Bone marrow (tissue), 2 donors: Measurements from ENCODE around the gene TMEM100.

Experiments used
- DNase-seq, 2 donors: peaks; one replicate each; lab custom pipeline; 2025; lab: John Stamatoyannopoulos, UW

The TMEM100 gene

DNA sequence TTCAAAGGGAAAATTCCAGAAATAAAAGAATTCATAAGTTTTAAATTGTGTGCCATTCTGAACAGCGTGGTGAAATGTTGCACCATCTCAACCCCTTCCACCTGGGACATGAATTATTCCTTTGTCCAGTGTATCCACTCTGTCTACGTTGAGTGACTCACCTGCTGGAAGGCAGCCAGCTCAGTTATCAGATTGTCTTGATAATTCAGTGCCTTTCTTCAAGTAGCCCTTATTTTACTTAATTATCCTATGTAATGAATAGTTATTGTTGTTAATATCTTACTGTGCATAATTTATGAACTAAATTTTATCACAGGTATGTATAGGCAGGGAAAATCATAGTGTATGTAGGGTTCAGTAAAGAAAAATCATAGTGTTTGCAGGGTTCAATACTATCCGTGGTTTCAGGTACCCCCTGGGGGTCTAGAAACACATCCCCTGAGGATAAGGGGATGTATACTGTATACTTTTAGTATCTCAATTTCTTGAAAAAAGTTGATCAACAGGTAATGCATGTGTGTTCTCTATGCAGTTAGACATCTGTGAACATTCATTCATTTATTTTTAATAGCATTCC, 20.5 kb upstream of the TMEM100 start:
- DNase-seq: no peak

DNA sequence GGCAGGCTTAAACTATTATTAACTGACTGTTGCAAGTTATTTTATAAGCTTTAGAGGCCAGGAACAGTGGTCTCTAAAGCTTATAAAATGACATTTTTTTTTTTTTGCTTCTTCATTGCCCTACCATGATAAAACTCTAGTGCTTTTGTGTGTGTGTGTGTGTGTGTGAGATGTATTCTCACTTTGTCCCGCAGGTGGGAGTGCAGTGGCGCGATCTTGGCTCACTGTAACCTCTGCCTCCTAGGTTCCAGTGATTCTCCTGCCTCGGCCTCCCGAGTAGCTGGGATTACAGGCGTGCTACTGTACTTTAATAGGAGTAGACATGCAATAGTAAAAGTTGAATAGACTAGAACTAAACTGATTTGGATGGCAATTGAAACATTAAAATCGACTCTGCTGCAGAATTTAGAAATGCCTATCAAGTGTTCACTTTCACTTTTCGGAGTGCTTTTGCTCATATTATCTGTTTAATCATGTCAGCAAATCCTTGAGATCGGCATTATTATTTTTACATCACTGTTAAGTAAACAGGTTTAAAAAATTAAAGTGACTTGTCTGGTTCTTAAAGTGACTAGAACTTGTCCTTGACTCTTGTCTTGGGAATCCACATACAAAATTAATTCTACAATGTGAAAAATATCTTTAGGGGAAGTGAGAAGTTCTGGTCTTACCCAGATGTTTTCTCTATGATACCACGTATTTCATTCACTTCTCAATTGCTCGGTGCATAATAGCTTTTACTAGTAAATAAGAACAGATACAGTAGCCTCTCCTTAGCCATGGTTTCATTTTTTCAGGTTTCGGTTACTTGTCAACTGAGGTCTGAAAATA, 19.8 kb upstream of the TMEM100 start:
- no peak for DNase-seq

DNA sequence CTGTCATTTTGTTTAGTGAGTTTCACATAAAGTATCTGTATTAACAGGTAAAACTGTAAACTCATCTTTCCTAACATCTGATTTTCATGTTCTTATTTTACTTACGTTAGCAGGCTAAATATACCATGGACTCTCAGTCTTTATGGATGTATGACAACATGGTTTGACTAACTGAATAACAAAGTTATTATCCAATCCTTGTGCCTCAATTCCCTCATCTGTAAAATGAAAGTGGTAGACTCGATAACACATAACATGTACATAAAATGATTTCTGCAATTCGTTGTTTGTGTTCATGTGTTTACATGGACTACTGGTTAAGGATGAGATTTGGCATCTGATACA, 18.7 kb upstream of the TMEM100 start:
- DNase-seq: no peak

DNA sequence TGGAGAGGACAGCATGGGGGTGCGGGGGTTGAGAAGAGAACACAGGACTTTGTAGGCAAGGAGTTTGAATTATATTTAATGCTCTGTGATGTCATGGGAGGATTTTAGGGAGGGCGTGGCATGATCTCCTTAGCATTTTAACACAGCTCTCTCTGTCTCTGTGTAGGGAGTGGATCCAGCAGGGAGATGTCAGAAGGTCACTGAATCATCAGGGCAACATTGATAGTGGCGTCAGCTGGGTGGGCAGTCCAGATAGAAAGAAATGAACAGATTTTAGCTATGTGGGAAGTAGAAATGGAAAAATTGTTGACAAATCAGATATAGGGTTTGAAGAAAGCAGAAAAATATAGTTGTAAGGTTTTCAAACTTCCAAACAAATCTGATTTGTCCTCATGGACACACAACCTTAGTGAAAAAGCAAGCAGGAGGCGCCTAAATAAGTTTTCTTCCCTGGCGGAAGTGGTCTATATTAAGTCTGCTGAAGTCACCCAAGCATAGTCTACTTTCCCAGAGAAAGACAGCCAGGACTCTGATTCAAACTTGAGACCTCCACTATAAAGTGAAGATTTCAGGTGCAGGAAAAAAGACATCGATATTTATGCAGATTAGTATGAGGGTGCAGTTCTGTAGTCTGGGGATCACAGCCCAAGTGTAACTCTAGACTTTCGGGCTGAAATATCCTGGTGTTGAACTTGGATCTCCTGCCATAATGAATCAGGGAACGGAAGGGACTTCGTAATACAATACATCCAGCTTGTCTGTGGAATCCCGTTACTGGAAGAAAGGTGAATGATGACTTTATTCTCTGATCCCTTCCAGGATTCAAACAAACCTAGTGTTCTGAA, 18.1 kb upstream of the TMEM100 start:
- DNase-seq: no peak

DNA sequence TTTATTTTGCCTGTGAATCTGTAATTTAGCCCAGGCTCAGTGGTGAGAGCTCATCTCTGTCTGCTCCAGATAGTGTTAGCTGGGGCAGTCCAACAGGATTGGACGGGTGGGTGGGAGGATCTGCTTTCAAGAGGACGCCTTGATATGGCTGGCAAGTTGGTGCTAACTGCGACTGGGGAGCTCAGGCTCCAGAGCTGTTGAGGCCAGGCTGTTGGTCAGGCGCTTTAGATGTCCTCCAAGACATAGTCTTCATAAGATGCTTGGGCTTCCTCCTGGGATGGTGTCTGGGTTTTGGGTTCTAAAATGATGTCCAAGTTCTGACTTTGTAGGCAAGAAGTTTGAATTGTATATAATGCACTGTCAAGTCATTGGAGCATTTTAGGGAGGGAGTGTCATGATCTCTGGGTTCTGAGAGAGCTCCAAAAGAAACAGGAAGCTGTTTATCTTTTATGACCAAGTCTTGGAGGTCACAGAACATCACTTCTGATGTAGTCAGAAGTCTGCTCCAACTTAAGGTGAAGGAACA, 15.4 kb upstream of the TMEM100 start:
- DNase-seq: no peak

DNA sequence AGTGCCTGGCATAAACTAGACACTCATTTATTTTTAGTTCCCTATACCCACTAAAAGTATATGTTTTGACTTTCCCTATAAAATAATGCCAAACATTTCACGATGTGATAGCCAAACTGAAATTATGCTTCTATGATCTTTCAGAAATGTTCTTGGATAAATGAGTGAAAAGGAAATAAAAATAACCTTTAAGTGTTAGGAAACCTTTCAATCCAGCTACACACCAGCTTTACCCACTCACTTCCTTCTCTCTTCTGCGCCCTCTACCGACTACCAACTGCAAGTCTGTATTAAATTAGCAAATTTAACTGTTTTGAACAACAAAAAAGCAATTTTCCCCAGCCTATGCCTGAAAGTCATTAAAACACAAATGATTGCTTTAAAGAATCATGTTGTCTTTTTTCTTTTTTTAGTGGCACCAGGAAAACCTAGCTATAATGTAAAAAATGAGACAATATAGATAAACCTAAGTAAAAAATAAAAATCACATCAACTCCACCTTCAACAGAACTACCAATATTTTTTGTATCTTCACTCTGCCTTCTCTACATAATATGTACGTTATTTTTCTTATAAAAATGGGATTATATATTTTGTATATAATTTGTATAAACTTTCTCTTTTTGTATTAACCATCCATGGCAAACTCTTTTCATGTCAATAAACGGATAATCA, 13.2 kb upstream of the TMEM100 start:
- DNase-seq: peak in 1 of 2 donors; percentile 46

DNA sequence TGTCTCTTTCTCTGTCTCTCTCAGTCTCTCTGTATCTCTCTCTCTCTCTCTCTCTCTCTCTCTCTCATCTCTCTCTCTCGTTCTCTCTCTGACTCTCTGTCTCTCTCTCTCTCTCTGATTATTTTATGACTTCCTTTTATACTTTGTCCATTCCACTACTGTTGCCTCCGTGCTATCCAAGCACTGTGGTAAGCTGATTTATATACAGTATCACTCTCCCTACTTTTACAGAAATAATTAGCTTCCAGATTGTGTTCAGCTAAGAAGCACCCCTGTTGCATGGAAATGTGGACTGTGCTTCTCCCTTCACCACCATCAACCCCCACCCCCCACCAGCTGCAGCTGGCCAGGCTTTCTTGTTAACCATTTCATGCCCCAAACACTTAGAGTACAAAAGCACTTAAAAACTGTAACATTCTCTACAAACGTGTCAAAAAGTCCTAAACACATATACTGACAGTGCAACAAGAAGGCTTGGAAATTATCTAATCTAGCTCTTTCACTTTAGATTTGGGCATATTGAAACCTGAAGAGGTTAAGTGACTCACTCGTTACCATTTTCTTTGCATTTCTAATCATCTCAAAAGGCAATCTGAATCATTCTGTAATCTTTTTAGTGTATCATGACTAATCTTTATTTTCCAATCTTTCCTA, 11.6 kb upstream of the TMEM100 start:
- no peak for DNase-seq

DNA sequence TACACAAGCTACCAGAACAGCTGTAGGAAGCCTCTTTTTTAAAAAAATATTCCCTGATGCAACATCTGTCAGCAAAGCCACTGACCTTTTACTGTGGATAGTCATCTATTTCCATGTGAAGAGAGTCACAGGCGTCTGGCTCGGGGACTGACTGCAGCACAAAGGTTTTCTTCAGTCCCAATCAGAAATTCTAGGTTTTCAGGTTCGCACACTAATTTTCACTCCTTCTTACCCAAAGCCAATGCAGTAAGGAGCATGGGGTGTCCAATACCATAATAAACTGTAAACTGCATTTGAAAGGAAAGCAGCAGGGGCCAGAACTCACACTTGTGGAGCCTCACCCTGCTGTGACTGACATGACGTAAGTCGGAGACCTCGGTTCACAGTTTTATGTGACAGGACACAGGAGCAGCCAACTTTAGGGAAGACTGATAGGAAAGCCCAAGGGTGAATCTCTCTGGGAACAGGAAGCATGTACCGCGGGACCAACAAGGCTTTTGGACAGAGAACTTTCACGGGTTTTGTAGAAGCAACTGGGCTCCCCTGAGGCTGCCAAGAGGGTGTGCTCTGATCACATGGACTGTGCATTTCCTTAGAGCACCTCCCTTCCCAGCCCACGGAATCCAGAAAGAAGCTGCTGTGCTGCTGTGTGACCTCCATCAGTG, 9.1 kb upstream of the TMEM100 start:
- DNase-seq: no peak

DNA sequence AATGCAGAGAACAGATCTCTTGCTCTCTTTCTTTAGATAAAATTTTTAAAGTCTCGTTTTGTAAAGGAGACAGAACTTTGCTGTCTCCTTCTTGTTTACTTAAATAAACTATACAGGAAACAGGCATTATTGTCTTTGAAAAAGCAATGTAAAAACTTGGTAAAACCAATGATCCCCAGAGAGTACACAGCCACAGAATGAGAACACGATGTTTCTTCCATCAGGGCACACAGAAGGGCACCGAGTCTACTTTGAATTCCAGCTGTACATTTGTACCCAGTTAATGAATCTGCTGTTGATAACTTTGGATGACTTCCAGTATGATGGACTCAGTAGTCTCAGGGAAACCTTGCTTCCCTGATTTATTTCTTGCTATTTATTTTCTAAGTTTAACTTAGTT, 8.1 kb upstream of the TMEM100 start:
- DNase-seq: no peak

DNA sequence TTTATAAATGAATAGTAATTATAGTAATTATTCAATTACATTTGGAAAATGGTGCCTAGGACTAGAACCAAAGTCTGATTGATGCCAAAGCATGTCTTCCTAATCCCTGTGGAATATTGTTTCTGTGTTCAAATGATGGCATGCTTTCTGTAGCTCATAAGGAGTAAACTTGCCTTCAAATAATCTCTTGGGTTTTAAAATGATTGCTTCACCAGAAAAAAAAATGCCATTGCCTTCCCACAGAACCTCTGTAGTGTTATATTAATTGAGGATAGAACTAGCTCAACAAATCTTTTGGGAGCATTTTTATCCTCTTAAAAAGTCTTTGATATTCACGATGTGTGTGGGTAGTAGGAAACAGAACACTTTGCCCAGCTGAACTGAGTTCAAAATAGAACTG, 7.7 kb upstream of the TMEM100 start:
- no peak for DNase-seq

DNA sequence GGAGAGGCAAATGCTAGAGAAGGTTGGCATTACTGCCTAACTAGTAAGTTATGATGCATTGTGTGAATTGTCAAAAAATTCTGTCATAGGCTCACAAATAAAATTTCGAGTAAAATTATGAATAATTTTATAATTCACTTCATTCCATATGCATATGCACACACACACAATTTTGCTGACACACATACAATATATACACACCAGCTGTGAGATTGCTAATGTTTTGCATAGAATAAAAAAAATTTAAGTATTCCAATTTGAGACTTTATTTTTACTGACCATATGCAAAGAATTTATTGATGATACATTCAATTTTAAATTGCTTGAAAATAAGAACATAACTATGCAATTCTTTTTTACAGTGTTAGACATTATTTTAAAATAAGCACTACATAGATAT, 6.8 kb upstream of the TMEM100 start:
- DNase-seq: no peak

DNA sequence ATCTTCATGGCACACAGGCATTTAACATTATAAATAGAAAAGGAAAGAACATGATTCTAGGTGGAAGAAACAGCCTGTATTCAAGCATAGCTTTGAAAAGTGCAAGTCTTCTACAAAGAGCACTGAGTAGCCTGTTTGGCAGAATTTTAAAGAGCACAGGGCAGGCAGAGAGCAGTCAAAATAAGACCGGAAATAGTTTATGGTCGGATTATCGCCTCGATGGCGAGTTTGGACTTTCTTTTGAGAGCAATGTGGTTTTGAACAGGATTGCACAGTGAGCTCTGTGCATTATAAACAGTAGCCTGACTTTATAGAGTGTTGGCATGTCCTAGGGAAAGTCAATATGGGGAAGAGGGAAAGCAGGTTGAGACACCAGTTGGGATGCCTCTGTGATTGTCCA, 6.2 kb upstream of the TMEM100 start:
- DNase-seq: no peak

DNA sequence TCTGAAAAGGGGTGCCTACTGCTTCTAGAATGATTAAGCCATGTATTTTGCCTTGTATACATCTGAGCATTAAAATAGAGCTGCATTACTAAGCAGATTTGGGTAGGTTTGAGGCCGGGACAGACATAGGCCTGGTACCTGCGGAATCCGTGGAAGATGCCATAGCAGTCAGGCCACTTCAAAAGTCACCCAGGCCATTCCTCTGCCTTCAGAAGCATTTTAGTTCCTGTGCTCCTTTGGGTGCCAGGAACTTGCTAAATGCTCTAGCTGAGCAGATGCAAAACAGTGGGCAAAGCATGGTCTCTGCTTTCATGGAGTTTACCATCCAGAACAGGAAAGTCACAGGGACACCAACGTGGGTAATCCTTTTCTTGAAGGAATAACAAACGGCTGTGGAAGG, 5.7 kb upstream of the TMEM100 start:
- DNase-seq: no peak

DNA sequence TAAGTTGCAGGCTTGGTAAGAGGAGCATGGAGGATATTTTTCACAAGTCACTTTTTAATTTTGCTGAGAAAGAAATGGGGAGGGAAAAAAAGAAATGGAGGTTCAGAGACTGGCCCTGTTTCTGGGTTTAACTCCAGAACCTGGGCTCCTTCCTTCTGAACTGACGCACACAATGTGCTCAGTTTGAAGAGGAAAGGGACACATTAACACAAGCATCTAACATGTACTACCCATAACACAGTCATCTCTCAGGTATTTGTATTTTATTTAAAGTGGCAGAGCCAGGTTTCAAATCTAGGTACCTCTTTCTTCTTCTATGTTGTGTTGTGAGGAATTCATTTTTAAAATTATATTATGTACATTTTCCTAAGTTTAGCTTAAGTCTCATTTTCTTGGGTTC, 5.3 kb upstream of the TMEM100 start:
- DNase-seq: no peak

DNA sequence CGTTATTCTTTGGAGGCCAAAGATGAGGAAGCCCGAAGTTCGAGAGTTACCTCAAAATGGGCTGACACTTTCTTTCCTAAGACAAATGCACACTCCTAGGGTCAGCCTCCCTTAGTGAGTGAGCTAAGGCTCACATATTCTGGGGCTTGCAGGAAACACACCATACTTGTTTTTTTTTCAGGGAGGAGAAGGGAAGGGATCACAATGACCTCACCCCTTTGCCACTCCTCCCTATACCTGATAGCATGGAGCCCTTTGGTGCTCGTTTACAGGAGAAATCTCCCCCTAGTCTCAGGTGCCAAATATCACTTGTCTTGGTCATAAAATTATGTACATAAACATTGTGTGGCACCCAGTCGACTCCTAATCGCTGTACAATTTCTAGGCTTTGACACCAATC, 4.6 kb upstream of the TMEM100 start:
- no peak for DNase-seq

DNA sequence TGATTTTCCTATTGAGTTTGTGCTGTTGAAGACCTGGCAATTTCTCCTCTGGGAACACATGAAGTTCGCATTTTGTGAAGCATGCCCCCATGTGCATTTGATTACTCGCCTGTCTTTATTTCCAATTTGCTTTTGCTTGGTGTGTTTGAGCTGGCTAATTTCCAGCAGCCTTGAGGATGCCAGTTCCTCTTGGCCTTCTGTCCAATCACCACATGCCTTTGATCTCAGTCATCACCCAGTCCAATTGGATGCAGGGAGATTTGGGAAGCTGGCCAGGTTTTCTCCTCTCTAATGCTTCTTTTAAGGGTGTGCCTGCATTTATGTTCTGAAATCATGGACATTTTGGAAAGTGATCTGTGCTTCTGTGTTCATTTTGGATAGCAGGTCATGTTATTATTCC, 3.8 kb upstream of the TMEM100 start:
- DNase-seq: no peak

DNA sequence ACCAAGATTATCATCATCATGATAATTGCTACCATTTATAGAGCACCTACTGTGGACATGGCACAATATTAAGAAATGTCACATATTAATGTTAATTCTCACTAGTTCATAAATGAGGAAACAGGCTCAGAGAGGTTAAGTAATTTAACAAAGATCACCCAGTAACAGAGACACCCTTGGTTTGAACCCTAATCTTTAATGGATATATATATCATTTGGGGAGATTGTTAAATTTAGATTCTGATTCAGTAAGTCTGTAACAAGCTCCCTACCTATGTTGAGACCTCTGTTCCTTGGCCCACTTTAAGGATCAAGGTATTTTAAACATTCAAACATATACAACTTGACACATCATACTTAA, 804 bp upstream of the TMEM100 start:
- no peak for DNase-seq

DNA sequence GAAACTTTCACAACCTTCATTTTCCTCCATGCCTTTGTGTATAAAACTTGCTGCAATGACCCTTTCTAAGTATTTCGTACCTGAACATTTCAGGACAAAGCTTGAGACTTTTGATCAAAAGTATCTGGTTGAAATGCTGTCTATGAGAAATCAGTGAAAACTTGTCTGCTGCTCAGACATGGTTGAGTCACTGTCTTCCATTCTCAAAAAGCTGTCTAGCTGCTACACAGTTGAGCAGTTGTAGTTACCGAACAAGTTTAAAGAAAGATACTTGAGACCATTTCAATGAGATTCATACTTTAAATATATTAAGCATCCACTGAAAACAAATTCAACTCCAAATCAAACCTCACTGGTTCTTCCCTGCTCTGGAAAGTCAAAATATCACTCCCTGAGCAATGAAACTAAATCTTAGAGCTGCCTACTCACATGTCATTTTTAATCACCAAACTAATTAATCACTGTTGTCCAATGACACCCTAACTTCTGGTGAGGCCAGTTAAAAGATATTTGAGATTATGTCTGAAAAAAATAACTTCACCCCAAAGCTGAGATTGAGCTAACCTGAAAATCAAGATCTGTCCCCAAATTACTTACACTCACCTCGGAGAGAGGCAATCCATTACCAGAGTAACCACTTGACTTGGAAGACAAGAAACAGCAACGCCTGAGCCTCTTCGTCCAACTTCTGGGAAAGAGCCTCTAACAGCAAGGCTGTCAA, 488 bp downstream of the TMEM100 start:
- no peak for DNase-seq

DNA sequence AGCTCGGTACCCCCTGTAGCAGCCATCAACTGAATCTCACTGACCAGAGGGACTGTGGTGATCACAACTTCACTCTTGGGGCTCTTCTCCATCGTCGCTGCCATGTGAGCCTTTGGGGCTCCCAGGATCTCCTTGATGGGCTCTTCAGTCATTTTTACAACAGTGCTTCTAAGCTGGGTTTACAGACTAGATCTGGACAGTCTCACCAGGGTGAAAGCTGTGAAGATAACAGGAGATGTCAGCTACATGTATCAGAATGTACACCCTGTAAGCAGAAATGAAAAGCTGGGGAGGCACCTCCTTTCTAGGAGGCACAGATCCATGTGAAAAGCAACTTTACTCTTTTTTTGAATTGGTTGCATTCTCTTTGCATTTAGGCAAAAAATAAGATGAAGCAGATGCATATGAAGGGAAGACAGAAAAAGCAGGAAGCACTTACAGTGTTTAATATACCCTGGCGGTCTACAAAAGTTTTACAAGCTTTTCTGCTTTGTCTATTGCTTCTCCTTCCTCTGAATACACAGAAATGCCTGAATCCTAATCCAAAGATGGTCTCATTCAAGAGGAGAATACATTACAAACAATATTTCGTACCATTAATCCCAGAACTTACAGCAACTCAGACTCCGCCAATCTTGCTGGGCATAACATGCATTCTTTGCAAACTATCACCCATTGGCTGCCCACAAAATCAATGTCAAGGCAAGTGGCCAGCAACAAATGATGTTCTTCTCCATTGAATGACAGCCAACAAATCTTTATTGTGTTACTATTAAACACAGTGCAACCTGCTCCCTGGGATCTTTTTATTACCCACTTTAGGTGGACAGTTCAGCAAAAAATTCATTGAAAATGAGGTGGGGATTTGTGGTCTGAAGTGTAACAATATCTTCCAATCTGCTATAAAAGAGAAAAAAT, 1.5 kb downstream of the TMEM100 start:
- DNase-seq: no peak
